DOHH2 (cell line): ENCODE measurements around the gene FANK1.

Experiments used
- EZH2phosphoT487 ChIP-seq: fragments of 200-600 bp; sonication (generic); IDR thresholded peaks from 2 replicates; pipeline ENCODE4 v1.6.1; 2017; ENCODE audit warnings: borderline replicate concordance, mild to moderate bottlenecking, antibody characterized with exemption, low read length, moderate library complexity, mixed read lengths
- TF ChIP-seq, protein P1 (sequence below): fragments of 200-600 bp; sonication (generic); IDR thresholded peaks from one replicate; pipeline ENCODE4 v1.5.1; 2014; ENCODE audit warnings: antibody characterized with exemption, mild to moderate bottlenecking, low read depth, low read length; ENCODE audit not compliant: poor library complexity, severe bottlenecking

DNA sequence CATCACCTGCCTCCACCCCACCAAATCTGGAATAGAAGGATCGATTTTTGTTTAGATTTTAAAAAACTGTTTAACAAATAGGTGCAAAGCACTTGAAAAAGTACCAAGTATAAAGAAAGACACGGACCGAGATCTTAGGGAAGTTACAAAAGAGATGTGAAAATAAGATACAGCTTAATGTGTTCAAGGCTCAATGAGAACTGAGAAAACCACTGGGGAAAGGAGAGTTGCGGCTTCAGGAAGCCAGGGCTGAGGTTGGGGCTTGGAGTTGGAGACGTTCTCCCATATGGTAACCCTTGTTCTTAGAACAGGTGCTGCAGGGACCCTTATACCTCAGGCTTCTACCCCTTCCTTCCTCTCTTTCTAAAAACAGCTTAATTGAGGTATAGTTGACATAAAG lies 140.2 kb downstream of the FANK1 start:
- TF ChIP-seq, protein P1, sequence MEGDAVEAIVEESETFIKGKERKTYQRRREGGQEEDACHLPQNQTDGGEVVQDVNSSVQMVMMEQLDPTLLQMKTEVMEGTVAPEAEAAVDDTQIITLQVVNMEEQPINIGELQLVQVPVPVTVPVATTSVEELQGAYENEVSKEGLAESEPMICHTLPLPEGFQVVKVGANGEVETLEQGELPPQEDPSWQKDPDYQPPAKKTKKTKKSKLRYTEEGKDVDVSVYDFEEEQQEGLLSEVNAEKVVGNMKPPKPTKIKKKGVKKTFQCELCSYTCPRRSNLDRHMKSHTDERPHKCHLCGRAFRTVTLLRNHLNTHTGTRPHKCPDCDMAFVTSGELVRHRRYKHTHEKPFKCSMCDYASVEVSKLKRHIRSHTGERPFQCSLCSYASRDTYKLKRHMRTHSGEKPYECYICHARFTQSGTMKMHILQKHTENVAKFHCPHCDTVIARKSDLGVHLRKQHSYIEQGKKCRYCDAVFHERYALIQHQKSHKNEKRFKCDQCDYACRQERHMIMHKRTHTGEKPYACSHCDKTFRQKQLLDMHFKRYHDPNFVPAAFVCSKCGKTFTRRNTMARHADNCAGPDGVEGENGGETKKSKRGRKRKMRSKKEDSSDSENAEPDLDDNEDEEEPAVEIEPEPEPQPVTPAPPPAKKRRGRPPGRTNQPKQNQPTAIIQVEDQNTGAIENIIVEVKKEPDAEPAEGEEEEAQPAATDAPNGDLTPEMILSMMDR, result no peak
- no peak for TF ChIP-seq EZH2phosphoT487
